Heart left ventricle (tissue), 13 donors: ENCODE results near the gene MRPL45.

ENCODE experiments used
- POLR2A ChIP-seq, 2 donors: fragments of 450-650 bp; IDR thresholded peaks; one replicate each; pipeline ENCODE4 v1.6.1; 2017; ENCODE audit warnings: antibody characterized with exemption in 2 of 2, mild to moderate bottlenecking in 2 of 2, moderate library complexity in 2 of 2
- TF ChIP-seq, protein P1 (sequence below), 12 donors: fragments of 200-600 bp; sonication (generic) in 4 of 12; IDR thresholded peaks; one replicate each; pipeline versions ENCODE4 v1.5.0 to v1.8.0; 2018 to 2022; ENCODE audit warnings: antibody characterized with exemption in 12 of 12, mild to moderate bottlenecking in 5 of 12
- donor health status: ischemic (EF 13 %, LVEDD 7.1; RV severe dilation, severe dysfunction).
- donor health status: DM: no; HTN: yes; CAD: no.
- donor health status: DM: no; HTN: no; CAD: no.
- donor health status: ischemic (EF 25% LVEDD 6.9; RV normal size, moderate dysfunction).
- donor health status: ischemic (EF 25% LVEDD 5.7; RV mildly dilated, moderate dysfunction).
- donor health status: ischemic (EF 35%, LVEDD 5.7; RV mildly dilated, moderate dysfunction).
- donor health status: nonischemic (EF 11% LVEDD 7.7; RV severe dilation, severe dysfunction).
- donor health status: DM: yes; HTN: yes; CAD: no.
- donor health status: PGD.
- donor health status: ischemic (EF 29% LVEDD 5.4; RV normal size, mild dysfunction).
- donor health status: nonischemic (EF 23%, LVEDD 6.1; RV moderate dilation, normal function).

DNA sequence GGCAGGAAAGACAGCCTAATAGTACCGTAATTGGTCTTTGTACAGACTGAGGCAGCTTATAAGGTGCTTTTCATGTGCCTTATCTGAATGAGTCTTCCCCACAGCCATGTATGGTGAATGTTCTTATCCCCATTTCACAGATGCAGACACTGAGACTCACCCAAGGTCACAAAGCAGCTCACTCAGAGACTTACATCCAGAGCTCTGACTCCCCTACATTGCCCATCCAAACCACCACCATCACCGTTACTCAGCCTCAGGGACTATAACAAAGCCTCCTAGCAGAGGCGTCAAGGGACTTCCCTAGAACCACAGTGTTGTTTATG, 47.4 kb downstream of the MRPL45 start:
- TF ChIP-seq POLR2A (IDR thresholded peaks at IDR 0.05), result no peak
- TF ChIP-seq, protein P1, sequence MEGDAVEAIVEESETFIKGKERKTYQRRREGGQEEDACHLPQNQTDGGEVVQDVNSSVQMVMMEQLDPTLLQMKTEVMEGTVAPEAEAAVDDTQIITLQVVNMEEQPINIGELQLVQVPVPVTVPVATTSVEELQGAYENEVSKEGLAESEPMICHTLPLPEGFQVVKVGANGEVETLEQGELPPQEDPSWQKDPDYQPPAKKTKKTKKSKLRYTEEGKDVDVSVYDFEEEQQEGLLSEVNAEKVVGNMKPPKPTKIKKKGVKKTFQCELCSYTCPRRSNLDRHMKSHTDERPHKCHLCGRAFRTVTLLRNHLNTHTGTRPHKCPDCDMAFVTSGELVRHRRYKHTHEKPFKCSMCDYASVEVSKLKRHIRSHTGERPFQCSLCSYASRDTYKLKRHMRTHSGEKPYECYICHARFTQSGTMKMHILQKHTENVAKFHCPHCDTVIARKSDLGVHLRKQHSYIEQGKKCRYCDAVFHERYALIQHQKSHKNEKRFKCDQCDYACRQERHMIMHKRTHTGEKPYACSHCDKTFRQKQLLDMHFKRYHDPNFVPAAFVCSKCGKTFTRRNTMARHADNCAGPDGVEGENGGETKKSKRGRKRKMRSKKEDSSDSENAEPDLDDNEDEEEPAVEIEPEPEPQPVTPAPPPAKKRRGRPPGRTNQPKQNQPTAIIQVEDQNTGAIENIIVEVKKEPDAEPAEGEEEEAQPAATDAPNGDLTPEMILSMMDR (IDR thresholded peaks at IDR 0.05), result no peak
